ENCODE measurements around the gene SSBP3. TPM values are rescaled to one million over a fixed set of nuclear protein-coding genes. Genes with fewer than 3 reads are reported as not detected.

SSBP3 gene
- total and polyA plus RNA-seq, 9 of the 15 experiments (the other 6 are each of a cell fraction or from before 2014, with no cell fraction given) = 8.7 to 108 (median 33.8) TPM

DNA sequence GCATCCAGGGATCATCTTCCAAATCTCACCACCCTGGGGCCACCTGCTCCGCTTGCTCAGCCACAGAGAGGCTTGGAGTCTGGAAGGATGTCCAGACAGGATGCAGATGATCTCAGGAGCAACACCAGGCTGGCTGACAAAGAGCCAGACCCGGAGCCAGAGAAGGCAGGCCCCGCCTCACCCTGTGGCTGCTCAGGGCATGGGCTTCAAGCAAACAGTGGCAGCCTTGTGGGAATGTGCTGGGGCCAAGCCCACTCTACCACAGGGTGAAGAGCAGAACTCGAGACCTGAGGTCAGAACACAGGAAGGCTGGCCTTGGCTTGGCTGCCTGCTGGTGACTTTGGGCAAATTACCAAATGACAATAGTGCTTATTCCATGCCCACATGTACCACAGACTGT lies 160.7 kb downstream of the SSBP3 start (continued):
- no peak for TF ChIP-seq COPS2 (conservative IDR thresholded peaks at IDR 0.05)
- TF ChIP-seq ZNF280B (CRISPR knock-in tag; IDR thresholded peaks at IDR 0.05) = no peak
- no peak for TF ChIP-seq EWSR1 (IDR thresholded peaks at IDR 0.05; ENCODE audit: borderline replicate concordance, low read depth, partially characterized antibody)
- no peak for TF ChIP-seq ZFPM2 (CRISPR knock-in tag; IDR thresholded peaks at IDR 0.05)

DNA sequence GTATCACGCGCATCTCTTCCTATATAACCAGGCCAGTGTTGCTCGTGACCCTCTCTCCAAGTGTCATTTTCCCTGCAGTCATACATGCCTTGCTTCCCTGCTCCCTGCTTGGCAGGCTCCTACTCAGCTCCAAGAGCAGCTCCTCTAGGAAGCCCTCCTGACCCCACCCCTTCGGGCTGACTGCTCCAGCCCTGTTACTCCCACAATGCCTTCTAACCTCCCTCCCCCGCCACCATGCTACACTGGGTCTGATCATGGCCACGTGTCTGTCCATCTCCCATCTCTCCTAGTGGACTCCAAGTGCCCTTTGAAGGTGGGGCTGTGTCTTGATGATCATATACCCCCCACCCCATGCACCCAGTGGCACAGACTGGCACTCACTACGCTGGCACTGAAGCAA lies 161.5 kb downstream of the SSBP3 start:
- Histone ChIP-seq H3K4me3 (no peak overlapping the region), H3K4me2 (ENCODE audit: insufficient read depth, low read length) (no peak overlapping the region), H3K9me3 (replicated peaks; ENCODE audit: control insufficient read depth, insufficient read depth, low read depth, low read length) (no peaks in the 10 kb centered on the region), H3K36me3 (ENCODE audit: control insufficient read depth, insufficient read depth, low read length) (peaks cover 73% of the 10 kb centered on the region; the same call in 2 of the 3 replicates), H3K79me2 (ENCODE audit: control insufficient read depth, insufficient read depth, low read length) (no peaks in the 10 kb centered on the region), H2AFZ (ENCODE audit: low read depth, low read length) (no peak overlapping the region), H3K9ac (ENCODE audit: insufficient read depth in 1 of 2, low read depth in 2 of 2, low read length in 2 of 2) (no peak overlapping the region), H3K27ac (ENCODE audit: extremely low read depth, low read depth, low read length) (no peak overlapping the region), H4K20me1 (replicated peaks; ENCODE audit: control insufficient read depth, insufficient read depth, low read length) (peaks cover 3% of the 10 kb centered on the region; the same call in 1 of the 2 replicates), H3K4me1 (replicated peaks in 1 of 2; ENCODE audit: control insufficient read depth in 2 of 2, insufficient read depth in 2 of 2, low read length in 2 of 2) (peaks cover 0 to 4% of the 10 kb centered on the region in 2 experiments; a peak in 2 of 5 replicates), H3K27me3 (ENCODE audit: control insufficient read depth in 2 of 2, insufficient read depth in 2 of 2, low read length in 2 of 2) (no peaks in the 10 kb centered on the region), H3K9me1 (ENCODE audit: control insufficient read depth, insufficient read depth, low read length) (no peaks in the 10 kb centered on the region)
- intact Hi-C loops (cut with micrococcal nuclease) = no loop called here
- ATAC-seq = peak; percentile 52; the same call in 2 of the 3 replicates
- in situ Hi-C loops (cut with MboI) = no loop called here
- TF ChIP-seq, protein P1, sequence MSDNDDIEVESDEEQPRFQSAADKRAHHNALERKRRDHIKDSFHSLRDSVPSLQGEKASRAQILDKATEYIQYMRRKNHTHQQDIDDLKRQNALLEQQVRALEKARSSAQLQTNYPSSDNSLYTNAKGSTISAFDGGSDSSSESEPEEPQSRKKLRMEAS (CRISPR knock-in tag; IDR thresholded peaks at IDR 0.05) = 0 out of 2 replicates have a peak, but pooled peaks have one; percentile 23
- no peak for TF ChIP-seq ZNF589 (CRISPR knock-in tag; IDR thresholded peaks at IDR 0.05; ENCODE audit: low read depth)
- no TSS peak for BruUV-seq (replicated peaks)
- CTCF ChIA-PET (ENCODE audit: low intra/inter-chr PET ratio) = interaction anchor here (0.7 kb wide), 1 partner anchor 23 kb away, joined by 5 read pairs; no protein-coding TSS in a partner anchor
- POLR2A ChIA-PET = interaction anchor here (0.6 kb wide), 1 partner anchor 162 kb away, joined by 3 read pairs; no protein-coding TSS in a partner anchor
- WGBS (ENCODE audit: insufficient coverage, low coverage, missing lambda C conversion rate) = 80% methylated on average over 7 of the region's 7 CpGs
- peak in 2 of 4 experiments; percentile 45 to 51 for DNase-seq (ENCODE audit: extremely low read depth in 1 of 4, low spot score in 3 of 4)
- no peak for FAIRE-seq
